Uterus (tissue), 2 donors: Measurements from ENCODE around the gene SLC9C2.

Source experiments
- POLR2A ChIP-seq, 2 donors: fragments of 450-650 bp; IDR thresholded peaks; one replicate each; pipeline ENCODE4 v1.6.1; 2016; ENCODE audit warnings: antibody characterized with exemption in 2 of 2, mild to moderate bottlenecking in 1 of 2, moderate library complexity in 1 of 2
- TF ChIP-seq, protein P1 (sequence below), 4 experiments: fragments of 200-600 bp in 2 of 4; fragments of 450-650 bp in 2 of 4; sonication (generic) in 2 of 4; IDR thresholded peaks; one replicate each; pipeline ENCODE4 v1.5.1; 2016 to 2019; ENCODE audit warnings: antibody characterized with exemption in 4 of 4, mild to moderate bottlenecking in 2 of 4, moderate library complexity in 1 of 4

- TF ChIP-seq, protein P1, sequence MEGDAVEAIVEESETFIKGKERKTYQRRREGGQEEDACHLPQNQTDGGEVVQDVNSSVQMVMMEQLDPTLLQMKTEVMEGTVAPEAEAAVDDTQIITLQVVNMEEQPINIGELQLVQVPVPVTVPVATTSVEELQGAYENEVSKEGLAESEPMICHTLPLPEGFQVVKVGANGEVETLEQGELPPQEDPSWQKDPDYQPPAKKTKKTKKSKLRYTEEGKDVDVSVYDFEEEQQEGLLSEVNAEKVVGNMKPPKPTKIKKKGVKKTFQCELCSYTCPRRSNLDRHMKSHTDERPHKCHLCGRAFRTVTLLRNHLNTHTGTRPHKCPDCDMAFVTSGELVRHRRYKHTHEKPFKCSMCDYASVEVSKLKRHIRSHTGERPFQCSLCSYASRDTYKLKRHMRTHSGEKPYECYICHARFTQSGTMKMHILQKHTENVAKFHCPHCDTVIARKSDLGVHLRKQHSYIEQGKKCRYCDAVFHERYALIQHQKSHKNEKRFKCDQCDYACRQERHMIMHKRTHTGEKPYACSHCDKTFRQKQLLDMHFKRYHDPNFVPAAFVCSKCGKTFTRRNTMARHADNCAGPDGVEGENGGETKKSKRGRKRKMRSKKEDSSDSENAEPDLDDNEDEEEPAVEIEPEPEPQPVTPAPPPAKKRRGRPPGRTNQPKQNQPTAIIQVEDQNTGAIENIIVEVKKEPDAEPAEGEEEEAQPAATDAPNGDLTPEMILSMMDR (IDR thresholded peaks at IDR 0.05), result no peak
- no peak for TF ChIP-seq POLR2A (IDR thresholded peaks at IDR 0.05)
These were observed 5.8 kb upstream of the SLC9C2 start for GRCh38 chr1:173608503-173609216.
